NT2/D1 (cell line): ENCODE data around the gene CACNG4.

ENCODE experiments used
- SUZ12 ChIP-seq: IDR thresholded peaks from 2 replicates; pipeline ENCODE4 v1.6.1; 2011; ENCODE audit not compliant: insufficient read length, insufficient read depth; ENCODE audit errors: extremely low read depth
- YY1 ChIP-seq: IDR thresholded peaks from 2 replicates; pipeline ENCODE4 v1.6.1; 2011; ENCODE audit not compliant: insufficient read length, insufficient read depth
- ZNF274 ChIP-seq: IDR thresholded peaks from 2 replicates; pipeline ENCODE4 v1.6.1; 2011; ENCODE audit warnings: mild to moderate bottlenecking, low read depth, low read length

DNA sequence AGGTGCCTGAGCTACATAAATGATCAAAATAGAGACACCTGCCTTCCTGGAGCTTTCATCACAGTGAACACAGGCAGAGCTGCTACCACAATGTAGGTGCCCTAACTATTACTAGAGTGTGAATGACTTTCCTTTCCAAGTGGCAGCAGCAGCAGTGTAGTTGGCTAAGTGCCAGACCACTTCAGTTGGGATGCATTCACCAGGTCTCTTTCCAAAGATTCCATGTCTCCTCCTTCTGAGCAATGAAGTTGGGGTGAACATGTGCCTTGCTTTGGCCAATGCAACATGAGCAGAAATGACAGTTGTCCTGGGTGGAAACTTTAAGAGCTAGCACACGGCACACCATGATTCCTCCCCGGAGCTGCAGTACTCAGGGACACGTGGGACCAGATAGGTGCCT, 23.3 kb upstream of the CACNG4 start:
- TF ChIP-seq ZNF274 (no peak), YY1 (no peak), SUZ12 (no peak)
